ENCODE measurements around the gene CA7. TPM values are rescaled to one million over a fixed set of nuclear protein-coding genes. Genes with fewer than 3 reads are reported as not detected.

CA7 gene
- under 1 TPM in 1 of 2 experiments, not detected in 1; 0.16 TPM for total RNA-seq

GRCh38 chr16:66844342-66845079, at the start of gene CA7:
Gene CA7 (plus strand): TSS chr16:66844414. CDS start chr16:66844488, 74 bp downstream.
- ChIA-PET POLR2A (no interaction called here), CTCF (interaction anchor here (0.6 to 4.1 kb wide), 5 partner anchors 9 to 101 kb away, joined by 3 to 30 read pairs (median 4); partner anchors contain the start of genes NAE1 and PDP2)
- intact Hi-C loops (cut with DNase I, micrococcal nuclease), result no loop called here
- H3K4me3 Mint-ChIP-seq, result peak within 1 kb of the TSS; percentile 31
- peaks cover 37% of the 10 kb centered on the region for H3K27me3 Mint-ChIP-seq
- H3K4me1 Mint-ChIP-seq, result peaks cover 7% of the 10 kb centered on the region
- H3K9me3 Mint-ChIP-seq (ENCODE audit: low read depth), result no peaks in the 10 kb centered on the region
- ATAC-seq (peak; percentile 33), DNase-seq (no peak)
- no peak within 1 kb of the TSS for H3K27ac Mint-ChIP-seq
- no peaks in the 10 kb centered on the region for H3K36me3 Mint-ChIP-seq (ENCODE audit: low read depth)

GRCh38 chr16:66798161-66798560, 46.1 kb upstream of the CA7 start:
- Mint-ChIP-seq H3K9me3 (ENCODE audit: low read depth) (no peaks in the 10 kb centered on the region), H3K27me3 (no peaks in the 10 kb centered on the region), H3K27ac (no peak overlapping the region), H3K36me3 (ENCODE audit: low read depth) (peaks cover 7% of the 10 kb centered on the region), H3K4me3 (no peak overlapping the region), H3K4me1 (no peaks in the 10 kb centered on the region)
- intact Hi-C loops (cut with DNase I, micrococcal nuclease), result no loop called here
- CTCF ChIA-PET, result interaction anchor here (1.1 to 1.3 kb wide), 2 partner anchors 32 to 58 kb away, joined by 3 to 4 read pairs; partner anchors contain the start of gene NAE1
- POLR2A ChIA-PET, result no interaction called here
- no peak for ATAC-seq
- DNase-seq, result no peak

GRCh38 chr16:66800856-66801255, 43.4 kb upstream of the CA7 start:
- intact Hi-C loops (cut with DNase I, micrococcal nuclease), result no loop called here
- DNase-seq, result no peak
- Mint-ChIP-seq H3K27me3 (no peaks in the 10 kb centered on the region), H3K9me3 (ENCODE audit: low read depth) (no peaks in the 10 kb centered on the region), H3K4me1 (no peaks in the 10 kb centered on the region), H3K27ac (no peak overlapping the region), H3K36me3 (ENCODE audit: low read depth) (peaks cover 30% of the 10 kb centered on the region), H3K4me3 (no peak overlapping the region)
- CTCF ChIA-PET, result no interaction called here
- ATAC-seq, result no peak
- POLR2A ChIA-PET, result no interaction called here

- DNase-seq (no peak), ATAC-seq (no peak)
- Mint-ChIP-seq H3K27ac (no peak within 1 kb of the TSS), H3K27me3 (no peaks in the 10 kb centered on the region), H3K9me3 (ENCODE audit: low read depth) (no peaks in the 10 kb centered on the region), H3K4me1 (no peaks in the 10 kb centered on the region), H3K36me3 (ENCODE audit: low read depth) (peaks cover 31% of the 10 kb centered on the region), H3K4me3 (no peak within 1 kb of the TSS)
- intact Hi-C loops (cut with DNase I, micrococcal nuclease), result no loop called here
- ChIA-PET POLR2A (no interaction called here), CTCF (no interaction called here)
Observed at GRCh38 chr16:66801320-66802105, 42.7 kb upstream of the CA7 start, which contains the start of gene TERB1. Gene TERB1 (minus strand): TSS chr16:66801584. CDS start chr16:66796798, 4,786 bp downstream.

GRCh38 chr16:66802159-66802558, 42.1 kb upstream of the CA7 start:
- H3K4me3 Mint-ChIP-seq, result no peak overlapping the region
- H3K27ac Mint-ChIP-seq, result no peak overlapping the region
- H3K9me3 Mint-ChIP-seq (ENCODE audit: low read depth), result no peaks in the 10 kb centered on the region
- DNase-seq, result no peak
- ChIA-PET CTCF (no interaction called here), POLR2A (interaction anchor here (0.6 kb wide), 1 partner anchor 27 kb away, joined by 3 read pairs; no protein-coding TSS in a partner anchor)
- no peaks in the 10 kb centered on the region for H3K4me1 Mint-ChIP-seq
- no peak for ATAC-seq
- intact Hi-C loops (cut with DNase I, micrococcal nuclease), result no loop called here
- H3K36me3 Mint-ChIP-seq (ENCODE audit: low read depth), result peaks cover 35% of the 10 kb centered on the region
- no peaks in the 10 kb centered on the region for H3K27me3 Mint-ChIP-seq

- Mint-ChIP-seq H3K4me1 (no peaks in the 10 kb centered on the region), H3K36me3 (ENCODE audit: low read depth) (peaks cover 57% of the 10 kb centered on the region), H3K27ac (no peak overlapping the region), H3K4me3 (no peak overlapping the region), H3K9me3 (ENCODE audit: low read depth) (no peaks in the 10 kb centered on the region), H3K27me3 (no peaks in the 10 kb centered on the region)
- ChIA-PET CTCF (interaction anchor here (0.6 to 0.7 kb wide), 2 partner anchors 37 to 83 kb away, joined by 3 read pairs; no protein-coding TSS in a partner anchor), POLR2A (interaction anchor here (0.6 kb wide), 1 partner anchor 80 kb away, joined by 4 read pairs; no protein-coding TSS in a partner anchor)
- DNase-seq (no peak), ATAC-seq (no peak)
- intact Hi-C loops (cut with DNase I, micrococcal nuclease), result no loop called here
Observed at GRCh38 chr16:66809765-66810164, 34.4 kb upstream of the CA7 start.

GRCh38 chr16:66810391-66810790, 33.8 kb upstream of the CA7 start:
- DNase-seq, result no peak
- peaks cover 54% of the 10 kb centered on the region for H3K36me3 Mint-ChIP-seq (ENCODE audit: low read depth)
- CTCF ChIA-PET, result interaction anchor here (0.6 to 1.2 kb wide), 2 partner anchors 57 to 83 kb away, joined by 3 to 4 read pairs; no protein-coding TSS in a partner anchor

GRCh38 chr16:66811043-66811442, 33.2 kb upstream of the CA7 start:
- Mint-ChIP-seq H3K4me3 (no peak overlapping the region), H3K9me3 (ENCODE audit: low read depth) (no peaks in the 10 kb centered on the region), H3K27ac (no peak overlapping the region), H3K36me3 (ENCODE audit: low read depth) (peaks cover 53% of the 10 kb centered on the region), H3K4me1 (no peaks in the 10 kb centered on the region), H3K27me3 (no peaks in the 10 kb centered on the region)
- no peak for ATAC-seq
- ChIA-PET CTCF (interaction anchor here (1.2 kb wide), 1 partner anchor 57 kb away, joined by 4 read pairs; no protein-coding TSS in a partner anchor), POLR2A (no interaction called here)
- intact Hi-C loops (cut with DNase I, micrococcal nuclease), result no loop called here
- no peak for DNase-seq

More at GRCh38 chr16:66810391-66810790, 33.8 kb upstream of the CA7 start:
- no peaks in the 10 kb centered on the region for H3K27me3 Mint-ChIP-seq
- no peaks in the 10 kb centered on the region for H3K9me3 Mint-ChIP-seq (ENCODE audit: low read depth)
- ATAC-seq, result no peak
- H3K4me3 Mint-ChIP-seq, result no peak overlapping the region
- POLR2A ChIA-PET, result interaction anchor here (0.6 kb wide), 1 partner anchor 80 kb away, joined by 4 read pairs; no protein-coding TSS in a partner anchor
- no peaks in the 10 kb centered on the region for H3K4me1 Mint-ChIP-seq
- H3K27ac Mint-ChIP-seq, result no peak overlapping the region
- intact Hi-C loops (cut with DNase I, micrococcal nuclease), result no loop called here

GRCh38 chr16:66814734-66815133, 29.5 kb upstream of the CA7 start:
- ATAC-seq, result no peak
- Mint-ChIP-seq H3K27me3 (no peaks in the 10 kb centered on the region), H3K4me3 (no peak overlapping the region), H3K9me3 (ENCODE audit: low read depth) (no peaks in the 10 kb centered on the region), H3K27ac (no peak overlapping the region), H3K4me1 (no peaks in the 10 kb centered on the region), H3K36me3 (ENCODE audit: low read depth) (peaks cover 60% of the 10 kb centered on the region)
- DNase-seq, result no peak
- ChIA-PET CTCF (interaction anchor here (1.2 to 1.7 kb wide), 4 partner anchors 9 to 73 kb away, joined by 3 to 8 read pairs (median 6); partner anchors contain the start of gene NAE1), POLR2A (no interaction called here)
- intact Hi-C loops (cut with DNase I, micrococcal nuclease), result no loop called here

GRCh38 chr16:66824006-66824405, 20.2 kb upstream of the CA7 start:
- Mint-ChIP-seq H3K4me3 (no peak overlapping the region), H3K27me3 (no peaks in the 10 kb centered on the region), H3K9me3 (ENCODE audit: low read depth) (no peaks in the 10 kb centered on the region), H3K36me3 (ENCODE audit: low read depth) (peaks cover 49% of the 10 kb centered on the region), H3K27ac (no peak overlapping the region), H3K4me1 (peaks cover 15% of the 10 kb centered on the region)
- ChIA-PET POLR2A (no interaction called here), CTCF (interaction anchor here (0.7 to 1.6 kb wide), 7 partner anchors 9 to 173 kb away, joined by 3 to 8 read pairs (median 4); no protein-coding TSS in a partner anchor)
- DNase-seq (no peak), ATAC-seq (no peak)
- intact Hi-C loops (cut with DNase I, micrococcal nuclease), result no loop called here
